NCI-H1436 treated with DMSO at 0.1 percent for 48 hours (cell line): ENCODE data around the gene HOXD12.

ENCODE experiments used
- DNase-seq: peaks from one replicate; lab custom pipeline; 2025; lab: John Stamatoyannopoulos, UW

Gene HOXD12

GRCh38 chr2:176120364-176121189, 21.0 kb downstream of the HOXD12 start:
- no peak for DNase-seq

DNA sequence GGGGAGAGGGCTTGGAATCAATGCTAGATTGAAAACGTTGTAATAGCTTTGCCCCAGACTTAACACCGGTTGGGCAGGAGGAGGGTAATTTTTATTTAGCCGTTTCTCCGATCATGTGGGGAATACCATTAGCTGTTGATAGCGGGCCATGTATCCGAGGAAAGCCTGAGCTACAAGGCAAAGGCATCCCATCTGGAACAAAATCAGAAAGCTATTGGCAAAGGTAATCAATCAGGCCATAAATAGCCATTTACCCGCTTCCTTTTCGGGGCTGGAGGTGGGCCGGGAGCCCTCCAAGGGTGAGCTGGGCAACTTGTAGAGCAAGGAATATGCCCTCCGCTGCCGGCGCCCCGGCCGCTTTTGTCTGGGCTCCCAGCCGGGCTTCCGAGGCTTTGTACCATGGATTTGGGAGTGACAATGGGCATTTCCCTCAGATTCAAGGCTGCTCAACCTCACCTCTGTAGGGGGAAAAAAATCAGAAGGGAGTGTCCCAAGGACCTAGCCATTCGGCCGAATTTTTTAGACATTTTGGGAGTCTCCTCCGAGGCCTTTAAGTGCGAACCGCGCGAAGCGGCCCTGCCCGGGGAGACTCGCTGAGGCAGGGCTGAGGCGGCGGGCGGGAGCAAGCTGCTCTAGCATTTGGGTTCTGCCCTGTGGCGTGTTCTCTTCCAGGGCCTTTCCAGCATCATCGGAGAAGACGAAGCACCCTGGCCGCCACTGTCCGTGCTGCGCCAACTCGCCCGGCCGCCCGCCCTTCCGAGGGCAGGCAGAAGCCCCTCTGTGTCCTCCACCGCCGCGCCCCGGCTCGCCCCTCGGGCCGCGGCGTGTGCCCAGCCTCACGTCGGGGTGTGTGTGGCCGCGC, 21.8 kb downstream of the HOXD12 start:
- DNase-seq = no peak

GRCh38 chr2:176122052-176122682, 22.6 kb downstream of the HOXD12 start:
- no peak for DNase-seq

GRCh38 chr2:176122683-176123410, 23.3 kb downstream of the HOXD12 start, which contains the start of gene HOXD9:
TSS of gene HOXD9 (plus strand) at chr2:176122719. CDS start at chr2:176122769, 50 bp downstream.
- DNase-seq = no peak

- DNase-seq = no peak
These were observed 24.0 kb downstream of the HOXD12 start for GRCh38 chr2:176123411-176124109.

GRCh38 chr2:176124110-176124946, 24.7 kb downstream of the HOXD12 start:
- DNase-seq = no peak

DNA sequence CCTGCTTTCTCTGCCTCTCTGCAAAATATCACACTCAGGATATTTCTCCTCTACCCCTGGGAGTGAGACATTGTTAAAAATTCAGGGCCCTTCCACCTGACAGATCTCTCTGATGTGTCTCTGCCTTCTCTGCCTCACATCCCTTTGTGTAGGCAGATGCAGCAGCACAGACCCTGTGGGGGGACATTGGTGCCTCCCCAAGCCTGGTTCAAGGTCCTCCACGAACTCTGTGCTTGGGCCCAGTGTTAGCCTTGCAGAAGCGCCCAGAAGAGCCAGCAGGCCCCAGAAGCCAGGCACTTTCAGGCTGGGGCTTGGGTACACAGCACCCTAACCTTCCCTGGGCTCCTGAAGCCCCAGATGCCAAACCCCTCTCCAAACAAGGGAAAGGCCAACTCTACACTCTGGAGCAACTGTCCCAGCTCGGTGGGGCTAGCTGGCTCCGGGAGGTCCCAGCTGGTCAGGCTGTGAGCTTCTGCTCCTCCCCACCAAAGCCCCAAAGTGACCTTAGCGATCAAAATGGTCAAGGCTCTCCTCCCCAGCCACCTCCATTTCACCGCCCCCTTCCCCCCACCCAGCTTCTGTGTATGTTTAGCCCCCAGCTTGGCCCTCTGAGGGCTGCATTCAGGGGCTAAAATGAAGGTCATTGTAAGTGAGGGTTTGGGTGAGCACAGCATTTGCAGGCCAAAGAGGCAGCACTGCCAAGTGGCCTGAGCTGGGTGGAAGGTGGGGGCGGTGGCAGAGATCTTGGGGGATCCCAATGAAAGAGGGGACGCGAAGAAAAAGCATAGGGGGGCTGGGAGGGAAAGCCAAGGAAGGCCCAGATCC, 25.6 kb downstream of the HOXD12 start:
- no peak for DNase-seq

- DNase-seq = no peak
These were observed 26.1 kb downstream of the HOXD12 start for GRCh38 chr2:176125772-176126054.

DNA sequence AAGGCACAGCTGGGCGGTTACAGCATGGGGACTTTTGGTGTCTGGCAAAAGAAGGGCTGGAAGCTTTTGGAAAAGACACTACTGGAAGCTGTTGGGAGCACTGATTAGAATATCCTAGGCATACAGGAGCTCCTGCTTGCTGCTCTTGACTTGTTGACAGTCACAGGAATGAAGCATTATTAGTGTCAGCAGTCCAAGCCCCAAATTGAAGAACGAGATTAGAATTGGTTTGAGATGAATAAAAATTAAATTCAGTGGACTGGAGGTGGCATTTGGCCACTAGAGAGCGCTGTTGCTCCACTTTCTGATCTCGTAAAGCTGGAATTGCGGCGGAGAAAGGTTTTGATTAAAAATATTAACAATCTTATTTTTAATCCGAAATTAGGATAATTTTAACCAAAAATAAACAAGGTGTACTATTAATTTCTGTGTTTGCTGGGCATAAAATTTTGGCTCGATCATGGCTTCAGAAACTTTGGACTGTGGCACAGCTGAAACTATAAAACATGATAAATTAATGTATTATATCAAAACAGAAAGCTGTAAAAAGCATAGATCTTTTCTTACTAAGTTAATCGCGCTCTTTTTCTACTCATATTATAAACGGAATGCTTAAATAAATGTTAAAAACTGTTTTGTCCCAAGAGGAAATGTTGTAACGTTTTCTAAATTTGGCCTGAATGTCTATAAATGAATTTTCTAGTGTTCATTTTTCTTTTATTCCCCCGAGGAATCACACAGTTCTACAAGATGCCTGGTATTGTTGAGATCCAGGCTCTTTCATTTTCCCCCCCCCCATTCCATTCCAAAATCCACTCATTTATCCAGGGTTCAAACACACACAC, 27.6 kb downstream of the HOXD12 start:
- peak; percentile 25 for DNase-seq

DNA sequence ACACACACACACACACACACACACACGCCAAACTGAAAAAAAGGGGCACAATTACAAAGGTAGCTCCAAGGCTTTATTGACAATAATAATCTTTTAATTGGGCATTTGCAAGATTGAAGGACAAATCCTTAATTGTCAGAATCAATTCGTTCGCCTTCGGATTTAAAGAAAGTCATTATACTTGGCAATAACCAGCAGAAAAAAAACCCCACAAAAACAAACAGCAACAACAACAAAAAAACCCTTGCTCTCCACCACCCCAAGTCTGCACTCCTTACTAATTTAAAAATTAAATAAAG, 28.1 kb downstream of the HOXD12 start:
- no peak for DNase-seq

GRCh38 chr2:176128172-176128981, 28.8 kb downstream of the HOXD12 start:
- no peak for DNase-seq

- DNase-seq = peak; percentile 39
These were observed 29.6 kb downstream of the HOXD12 start, which contains the start of gene HOXD8 for GRCh38 chr2:176128982-176129796. TSS of gene HOXD8 (plus strand) at chr2:176129705. CDS start at chr2:176130367, 662 bp downstream.

- DNase-seq = no peak
These were observed 30.2 kb downstream of the HOXD12 start for GRCh38 chr2:176129813-176130146.

DNA sequence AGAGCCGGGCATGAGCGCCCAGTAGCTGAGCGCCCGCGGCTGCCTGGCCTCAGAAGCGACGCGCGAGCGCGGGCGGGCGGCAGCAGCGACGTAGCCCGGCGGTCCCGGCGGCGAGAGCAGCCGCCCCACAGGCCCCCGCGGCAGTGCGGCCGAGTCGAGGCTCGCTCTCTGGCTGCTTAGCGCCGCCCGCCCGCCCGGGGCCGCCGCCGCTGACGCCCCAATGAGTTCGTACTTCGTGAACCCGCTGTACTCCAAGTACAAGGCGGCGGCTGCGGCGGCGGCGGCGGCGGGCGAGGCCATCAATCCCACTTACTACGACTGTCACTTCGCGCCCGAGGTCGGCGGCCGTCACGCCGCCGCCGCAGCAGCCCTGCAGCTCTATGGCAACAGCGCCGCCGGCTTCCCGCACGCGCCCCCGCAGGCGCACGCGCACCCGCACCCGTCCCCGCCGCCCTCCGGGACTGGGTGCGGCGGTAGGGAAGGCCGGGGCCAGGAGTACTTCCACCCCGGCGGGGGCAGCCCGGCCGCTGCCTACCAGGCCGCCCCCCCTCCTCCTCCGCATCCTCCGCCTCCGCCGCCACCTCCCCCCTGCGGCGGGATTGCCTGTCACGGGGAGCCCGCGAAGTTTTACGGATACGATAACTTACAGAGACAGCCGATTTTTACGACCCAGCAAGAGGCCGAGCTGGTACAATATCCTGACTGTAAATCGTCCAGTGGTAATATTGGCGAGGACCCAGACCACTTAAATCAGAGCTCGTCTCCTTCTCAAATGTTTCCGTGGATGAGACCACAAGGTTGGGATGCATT, 30.8 kb downstream of the HOXD12 start:
- DNase-seq = no peak

GRCh38 chr2:176130957-176131847, 31.6 kb downstream of the HOXD12 start:
- no peak for DNase-seq
